Smooth muscle cell (in vitro differentiated cells): ENCODE measurements around the gene ZNG1B. TPM values are rescaled to one million over a fixed set of nuclear protein-coding genes. Genes with fewer than 3 reads are reported as not detected.
"Not testable (repeated sequence)": the region's sequence is repeated elsewhere in the genome, so short reads cannot be mapped to it uniquely, and the experiment has no call there.

Experiments
- DNase-seq: peaks from one replicate; lab custom pipeline; 2025; ENCODE audit not compliant: unreplicated experiment; lab: John Stamatoyannopoulos, UW
- H2AFZ ChIP-seq: fragments of 200-600 bp; sonication (generic); 2 replicates; pipeline ENCODE4 v1.6.0; 2016; ENCODE audit warnings: antibody characterized with exemption, low read depth, mild to moderate bottlenecking
- H3F3A ChIP-seq: fragments of 200-600 bp; sonication (generic); 2 replicates; pipeline ENCODE4 v1.6.0; 2017; ENCODE audit warnings: antibody characterized with exemption, low read depth
- H3K27ac ChIP-seq: fragments of 200-600 bp; sonication (generic); 2 replicates; pipeline ENCODE4 v1.5.1; 2016; ENCODE audit warnings: low read depth, mild to moderate bottlenecking
- H3K27me3 ChIP-seq: fragments of 200-600 bp; sonication (generic); 2 replicates; pipeline ENCODE4 v1.6.1; 2016; ENCODE audit warnings: low read depth, mild to moderate bottlenecking
- H3K36me3 ChIP-seq: fragments of 200-600 bp; sonication (generic); 2 replicates; pipeline ENCODE4 v1.5.1; 2016; ENCODE audit warnings: low read depth
- H3K4me1 ChIP-seq: fragments of 200-600 bp; sonication (generic); 2 replicates; pipeline ENCODE4 v1.5.1; 2016; ENCODE audit warnings: low read depth
- H3K4me2 ChIP-seq: fragments of 200-600 bp; sonication (generic); 2 replicates; pipeline ENCODE4 v1.6.0; 2016; ENCODE audit warnings: mild to moderate bottlenecking
- H3K4me3 ChIP-seq: fragments of 200-600 bp; sonication (generic); 2 replicates; pipeline ENCODE4 v1.5.1; 2016; ENCODE audit warnings: mild to moderate bottlenecking
- H3K79me2 ChIP-seq: fragments of 200-600 bp; sonication (generic); 2 replicates; pipeline ENCODE4 v1.6.0; 2016; ENCODE audit warnings: low read depth, mild to moderate bottlenecking
- H3K9ac ChIP-seq: fragments of 200-600 bp; sonication (generic); 2 replicates; pipeline ENCODE4 v1.6.0; 2016; ENCODE audit warnings: low read depth
- H3K9me3 ChIP-seq: fragments of 200-600 bp; sonication (generic); replicated peaks from 2 replicates; pipeline ENCODE4 v1.5.1; 2016; ENCODE audit warnings: low read depth
- H4K20me1 ChIP-seq: fragments of 200-600 bp; sonication (generic); 2 replicates; pipeline ENCODE4 v1.6.0; 2016; ENCODE audit warnings: low read depth
- WGBS: methylation state at CpG from one replicate; pipeline ENCODE4 v1.1.7; 2016; ENCODE audit warnings: low lambda C conversion rate; 5-methylcytosine and 5-hydroxymethylcytosine counted together
- polyA plus RNA-seq: library from polyadenylated mRNA; unstranded; fragments of >200 nt; fragmentation: Nextera tagmentation; extraction: Ambion mirVana; gene quantifications from 2 replicates; pipeline ENCODE4 v1.2.1, GENCODE V29; 2016
- total RNA-seq: library from RNA; depleted of rRNA; stranded (reverse); fragments of >200 nt; gene quantifications from 2 replicates; pipeline ENCODE4 v1.2.3, GENCODE V29; 2014

ZNG1B gene
- total and polyA plus RNA-seq, 2 experiments from 2014 or later, result 24.4 to 52.0 TPM

DNA sequence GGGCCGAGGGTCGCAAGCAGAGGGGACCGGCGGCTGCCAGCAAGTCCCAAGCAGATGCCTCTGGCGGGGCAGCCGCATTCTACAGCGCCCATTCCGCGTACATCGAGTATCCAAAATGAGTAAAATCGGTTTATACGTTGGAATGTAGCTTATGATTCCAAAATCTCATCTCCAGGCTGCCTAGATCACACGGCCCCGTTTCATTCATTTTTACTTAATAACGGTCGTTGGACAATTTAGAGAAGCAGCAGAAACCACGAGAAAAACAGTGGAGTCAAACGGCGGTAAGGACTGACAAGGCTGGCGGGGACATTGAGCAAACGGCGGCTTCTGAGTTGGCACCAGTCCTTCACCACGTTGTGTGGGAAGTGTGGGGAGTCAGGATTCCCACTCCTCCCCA lies 66.6 kb downstream of the ZNG1B start:
- not testable (repeated sequence) for H4K20me1 ChIP-seq, H3K79me2 ChIP-seq, H3K4me2 ChIP-seq, H3K36me3 ChIP-seq, H3K9ac ChIP-seq, H3K4me1 ChIP-seq, H3F3A ChIP-seq, H3K9me3 ChIP-seq, DNase-seq, H3K4me3 ChIP-seq, H3K27ac ChIP-seq, H2AFZ ChIP-seq
- peaks cover 55% of the 10 kb centered on the region for H3K27me3 ChIP-seq
- WGBS, result 11% methylated on average over 20 of the region's 23 CpGs

DNA sequence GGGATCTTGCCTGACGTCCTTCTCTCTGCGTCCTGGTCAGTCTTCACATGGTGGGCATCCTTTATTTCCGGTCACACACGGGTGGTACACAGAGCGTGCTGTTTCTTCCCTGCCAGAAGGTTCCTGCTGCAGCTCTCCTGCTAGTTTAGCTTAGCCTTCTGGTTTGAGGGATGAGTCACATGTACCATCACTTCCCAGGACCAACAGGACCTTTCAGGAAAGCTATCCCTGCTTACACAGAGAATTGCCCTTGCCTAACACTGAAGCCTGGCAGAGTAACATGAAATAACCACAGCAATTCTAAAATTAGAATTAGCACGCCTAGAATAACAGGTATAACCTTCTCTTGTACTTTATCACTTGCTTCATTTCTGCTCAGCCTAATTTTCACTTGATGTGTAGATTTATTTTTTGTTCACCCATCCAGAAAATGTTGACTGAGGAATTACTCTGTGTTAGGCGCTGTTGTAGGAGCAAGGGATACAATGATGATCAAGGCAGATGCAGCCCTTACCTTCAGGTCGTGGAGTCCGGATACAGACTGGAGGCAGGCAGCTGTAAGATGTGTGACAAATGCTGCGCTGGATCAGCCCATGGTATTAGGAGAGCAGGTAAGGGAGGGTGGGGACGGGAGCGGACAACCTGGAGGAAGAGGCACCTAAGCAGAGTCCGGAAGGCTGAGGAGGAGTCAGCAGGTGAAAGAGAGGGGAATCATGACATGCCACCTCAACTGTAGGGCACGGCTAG lies 70.1 kb downstream of the ZNG1B start:
- WGBS, result 51% methylated on average over 12 of the region's 14 CpGs
- H3K79me2 ChIP-seq, H3K4me2 ChIP-seq, H4K20me1 ChIP-seq, DNase-seq, H3K9ac ChIP-seq, H3K27ac ChIP-seq, H2AFZ ChIP-seq, H3K4me1 ChIP-seq, H3F3A ChIP-seq, H3K4me3 ChIP-seq, H3K9me3 ChIP-seq, H3K36me3 ChIP-seq: not testable (repeated sequence)
- H3K27me3 ChIP-seq, result peaks cover 52% of the 10 kb centered on the region

DNA sequence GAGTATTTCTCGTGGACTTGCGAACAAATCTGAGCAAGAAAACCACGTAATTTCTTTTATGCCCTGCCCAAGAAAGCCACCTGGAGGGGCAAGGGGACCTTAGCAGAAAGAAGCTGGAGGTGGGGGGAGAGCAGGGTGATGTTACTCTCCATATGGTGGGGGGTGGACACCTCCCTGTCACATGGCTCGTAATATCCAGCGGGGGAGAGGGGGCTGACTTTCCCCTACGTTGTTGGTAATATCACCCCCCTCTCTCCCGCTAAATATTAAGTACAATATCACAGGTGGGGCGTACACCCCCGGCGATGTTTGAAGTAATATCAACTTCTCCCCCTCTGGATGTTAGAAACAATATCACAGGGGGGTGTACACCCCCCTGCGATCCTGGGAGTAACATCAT lies 70.7 kb downstream of the ZNG1B start:
- H3K79me2 ChIP-seq, H3K9ac ChIP-seq, DNase-seq, H3K4me1 ChIP-seq, H2AFZ ChIP-seq, H3K9me3 ChIP-seq, H3K36me3 ChIP-seq, H3K27ac ChIP-seq, H3F3A ChIP-seq, H3K4me3 ChIP-seq, H3K4me2 ChIP-seq, H4K20me1 ChIP-seq: not testable (repeated sequence)
- H3K27me3 ChIP-seq, result peaks cover 46% of the 10 kb centered on the region
- 69% methylated on average over 11 of the region's 11 CpGs for WGBS

DNA sequence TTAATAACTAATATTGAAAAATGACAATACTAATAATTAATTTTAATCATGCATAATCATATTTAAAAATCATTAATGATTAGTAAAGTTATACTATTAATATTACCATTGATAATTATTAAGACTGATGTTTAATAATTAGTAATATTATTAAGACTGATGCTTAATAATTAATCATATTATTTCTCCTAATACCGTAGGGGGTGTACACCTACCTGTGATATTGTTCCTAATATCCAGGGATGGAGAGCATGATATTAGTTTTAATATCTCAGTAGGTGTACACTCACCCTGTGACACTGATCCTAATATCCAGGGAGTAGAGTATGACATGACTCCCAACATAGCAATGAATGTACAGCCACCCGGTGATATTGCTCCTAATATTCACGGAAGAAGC lies 73.4 kb downstream of the ZNG1B start:
- H3K36me3 ChIP-seq, H3K79me2 ChIP-seq, H3K4me3 ChIP-seq, H3F3A ChIP-seq, H3K9ac ChIP-seq, H3K4me1 ChIP-seq, H2AFZ ChIP-seq, H4K20me1 ChIP-seq, H3K4me2 ChIP-seq, H3K9me3 ChIP-seq, H3K27ac ChIP-seq, DNase-seq: not testable (repeated sequence)
- H3K27me3 ChIP-seq, result peaks cover 31% of the 10 kb centered on the region
- 95% methylated on average over 3 of the region's 3 CpGs for WGBS

DNA sequence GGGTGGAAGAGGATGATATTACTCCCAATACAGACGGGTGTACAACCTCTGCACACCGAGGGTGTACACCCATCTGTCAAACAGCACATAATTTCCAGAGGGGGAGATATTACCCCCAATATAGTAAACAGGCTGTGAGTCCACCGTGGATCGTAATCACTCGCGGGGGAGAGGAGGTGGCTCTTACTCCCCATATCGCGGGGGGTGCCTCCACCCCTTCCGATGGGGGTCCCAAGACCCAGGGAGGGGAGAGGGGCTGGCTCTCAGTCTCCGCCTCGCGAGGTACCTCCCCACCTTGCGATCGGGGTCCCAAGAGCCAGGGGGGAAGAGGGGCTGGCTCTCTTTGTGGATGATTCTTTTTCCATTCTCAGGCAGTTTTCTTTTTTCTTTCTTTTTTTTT lies 74.4 kb downstream of the ZNG1B start:
- not testable (repeated sequence) for H3K79me2 ChIP-seq, H3F3A ChIP-seq, H4K20me1 ChIP-seq, H2AFZ ChIP-seq, H3K36me3 ChIP-seq, H3K4me3 ChIP-seq, H3K27ac ChIP-seq, DNase-seq, H3K9me3 ChIP-seq, H3K9ac ChIP-seq, H3K4me1 ChIP-seq, H3K4me2 ChIP-seq
- peaks cover 27% of the 10 kb centered on the region for H3K27me3 ChIP-seq
- WGBS, result 84% methylated on average over 14 of the region's 14 CpGs

DNA sequence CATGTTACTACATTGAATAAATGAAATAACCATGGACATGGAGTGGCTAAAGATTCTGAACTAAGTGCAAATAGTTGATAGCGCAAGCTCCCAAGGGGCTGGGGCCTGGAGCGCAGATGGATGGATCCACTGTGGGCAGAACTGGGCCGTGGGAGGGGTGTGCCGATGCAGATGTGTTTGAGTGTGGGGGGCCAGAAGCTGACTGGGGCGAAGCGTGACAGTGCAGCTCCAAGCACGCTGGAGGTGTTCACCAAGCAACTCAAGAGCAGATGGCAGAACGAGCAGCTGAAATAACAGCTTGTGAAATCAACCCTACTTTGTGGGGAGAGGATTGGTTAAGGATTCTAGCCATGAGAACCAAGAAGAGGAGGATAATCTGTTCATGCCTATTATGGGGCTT lies 78.0 kb downstream of the ZNG1B start:
- H3K36me3 ChIP-seq, H2AFZ ChIP-seq, H3K27ac ChIP-seq, H3K4me2 ChIP-seq, H3K79me2 ChIP-seq, DNase-seq, H3K4me3 ChIP-seq, H3K9me3 ChIP-seq, H3F3A ChIP-seq, H4K20me1 ChIP-seq, H3K4me1 ChIP-seq, H3K9ac ChIP-seq: not testable (repeated sequence)
- WGBS, result 86% methylated on average over 8 of the region's 8 CpGs
- peaks cover 11% of the 10 kb centered on the region for H3K27me3 ChIP-seq

DNA sequence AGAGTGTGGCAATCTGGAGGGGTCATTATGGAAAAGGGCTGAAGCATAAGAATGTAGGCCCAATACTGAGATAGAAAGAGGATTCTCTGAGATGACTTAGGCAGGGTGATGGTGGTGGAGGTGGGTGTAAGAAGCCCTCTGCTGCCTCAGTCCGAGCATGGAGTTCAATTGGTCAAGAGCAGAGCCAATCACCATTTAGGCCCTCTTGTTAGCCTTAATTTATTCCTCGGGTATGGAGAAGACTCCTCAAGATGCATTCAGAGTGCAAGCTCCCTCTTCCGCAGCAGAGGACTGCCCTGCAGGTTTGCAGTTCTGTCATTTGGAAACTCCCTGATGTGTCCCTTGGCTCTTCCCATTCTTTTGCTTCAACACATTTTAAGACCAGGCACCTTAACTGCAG lies 78.5 kb downstream of the ZNG1B start:
- H3K4me2 ChIP-seq, H3K79me2 ChIP-seq, H3F3A ChIP-seq, DNase-seq, H3K4me3 ChIP-seq, H4K20me1 ChIP-seq, H3K4me1 ChIP-seq, H3K27ac ChIP-seq, H3K9me3 ChIP-seq, H3K9ac ChIP-seq, H3K36me3 ChIP-seq, H2AFZ ChIP-seq: not testable (repeated sequence)
- H3K27me3 ChIP-seq, result peaks cover 11% of the 10 kb centered on the region
- 78% methylated on average over 3 of the region's 3 CpGs for WGBS

DNA sequence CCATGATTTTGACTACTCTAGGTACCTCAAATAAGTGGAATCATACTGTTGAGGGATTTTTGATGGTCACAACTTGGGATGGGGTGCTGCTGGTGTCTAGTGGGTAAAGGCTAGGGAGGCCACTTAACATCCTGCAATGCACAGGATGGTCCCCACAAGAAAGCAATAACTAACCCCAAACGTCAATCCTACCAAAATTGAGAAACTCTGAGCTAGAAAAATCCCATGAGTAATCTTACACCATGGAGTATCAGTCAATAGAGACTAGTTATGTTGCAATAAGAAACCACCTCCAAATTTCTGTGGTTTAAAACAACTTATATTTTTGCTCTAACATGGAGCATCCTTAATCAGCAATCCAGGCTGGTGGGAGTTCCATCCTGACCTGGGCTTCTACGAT lies 79.5 kb downstream of the ZNG1B start:
- H3K36me3 ChIP-seq, H3K4me1 ChIP-seq, H3K27me3 ChIP-seq, H2AFZ ChIP-seq, H3K9me3 ChIP-seq, H3F3A ChIP-seq, H3K9ac ChIP-seq, H3K79me2 ChIP-seq, H3K4me2 ChIP-seq, H3K27ac ChIP-seq, H3K4me3 ChIP-seq, DNase-seq, H4K20me1 ChIP-seq: not testable (repeated sequence)
- WGBS, result 41% methylated on average over 1 of the region's 2 CpGs

DNA sequence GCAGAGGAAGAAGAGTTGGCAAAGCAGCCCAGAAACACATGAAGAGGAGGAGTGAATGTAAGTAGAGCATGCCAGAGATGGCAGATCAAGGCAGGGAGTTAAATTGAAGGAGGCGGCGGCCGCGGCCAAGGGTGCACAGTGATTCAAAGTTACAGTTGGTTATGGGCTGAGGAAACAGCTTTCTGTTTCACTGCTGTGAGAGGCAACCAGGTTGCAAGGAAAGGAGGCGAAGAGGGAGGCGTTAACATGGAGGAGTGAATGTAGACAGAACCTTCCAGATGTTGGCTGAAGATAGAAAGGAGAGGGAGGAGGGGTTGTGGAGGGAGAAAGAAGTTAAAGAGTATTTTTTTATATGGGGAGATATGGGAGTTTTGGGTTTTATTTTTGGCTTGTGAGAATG lies 83.3 kb downstream of the ZNG1B start:
- H3K4me1 ChIP-seq, H3K4me3 ChIP-seq, H3K27me3 ChIP-seq, H3K9ac ChIP-seq, H3K9me3 ChIP-seq, H2AFZ ChIP-seq, H3K79me2 ChIP-seq, H3K36me3 ChIP-seq, DNase-seq, H3K27ac ChIP-seq, H4K20me1 ChIP-seq, H3F3A ChIP-seq, H3K4me2 ChIP-seq: not testable (repeated sequence)
- WGBS, result 94% methylated on average over 6 of the region's 6 CpGs
